Activated CD4-positive, CD25-positive, alpha-beta regulatory T cell treated with anti-CD3 and anti-CD28 coated beads, Interleukin-2, amount 50 U/mL, for 72 hours (primary cell): ENCODE measurements around the gene GABPB1.

Experiments
- DNase-seq: peaks from one replicate; pipeline ENCODE4 v3.0.0; 2021

Gene GABPB1

GRCh38 chr15:50275091-50275490, 79.9 kb downstream of the GABPB1 start:
- no peak for DNase-seq

GRCh38 chr15:50267577-50267976, 87.4 kb downstream of the GABPB1 start:
- no peak for DNase-seq

GRCh38 chr15:50265620-50266019, 89.4 kb downstream of the GABPB1 start, which contains the start of gene HDC:
Gene HDC, minus strand, starts transcription at chr15:50265726. Its CDS starts 103 bp downstream, at chr15:50265623.
- DNase-seq, result no peak

GRCh38 chr15:50262533-50262932, 92.5 kb downstream of the GABPB1 start:
- no peak for DNase-seq

GRCh38 chr15:50261981-50262380, 93.0 kb downstream of the GABPB1 start:
- no peak for DNase-seq

- DNase-seq, result no peak
Measured at GRCh38 chr15:50260969-50261496, 94.0 kb downstream of the GABPB1 start.

- no peak for DNase-seq
Measured at GRCh38 chr15:50259276-50259675, 95.7 kb downstream of the GABPB1 start.

- no peak for DNase-seq
Measured at GRCh38 chr15:50257924-50258323, 97.1 kb downstream of the GABPB1 start.

GRCh38 chr15:50257332-50257731, 97.7 kb downstream of the GABPB1 start:
- DNase-seq, result no peak

GRCh38 chr15:50256188-50257041, 98.6 kb downstream of the GABPB1 start:
- DNase-seq, result no peak

- DNase-seq, result no peak
Measured at GRCh38 chr15:50252556-50252955, 102.4 kb downstream of the GABPB1 start.

- DNase-seq, result no peak
Measured at GRCh38 chr15:50251638-50252182, 103.3 kb downstream of the GABPB1 start.

GRCh38 chr15:50250760-50251394, 104.1 kb downstream of the GABPB1 start:
- no peak for DNase-seq

- DNase-seq, result no peak
Measured at GRCh38 chr15:50249704-50250103, 105.3 kb downstream of the GABPB1 start.

GRCh38 chr15:50248994-50249582, 105.9 kb downstream of the GABPB1 start:
- DNase-seq, result no peak

- peak; percentile 47 for DNase-seq
Measured at GRCh38 chr15:50247819-50248655, 107.0 kb downstream of the GABPB1 start.

- no peak for DNase-seq
Measured at GRCh38 chr15:50246631-50247030, 108.4 kb downstream of the GABPB1 start.

- no peak for DNase-seq
Measured at GRCh38 chr15:50244959-50245624, 109.9 kb downstream of the GABPB1 start.

- no peak for DNase-seq
Measured at GRCh38 chr15:50244153-50244552, 110.8 kb downstream of the GABPB1 start.

- DNase-seq, result no peak
Measured at GRCh38 chr15:50241684-50242450, 113.1 kb downstream of the GABPB1 start.

- no peak for DNase-seq
Measured at GRCh38 chr15:50238255-50238654, 116.7 kb downstream of the GABPB1 start.
